Measurements from ENCODE around the gene AEBP2.
A peak's percentile ranks its signal among the peaks of the same experiment; 100 is the strongest.
"Not testable (repeated sequence)": the region's sequence is repeated elsewhere in the genome, so short reads cannot be mapped to it uniquely, and the experiment has no call there.

AEBP2 gene

GRCh38 chr12:19421503-19422282, 17.6 kb upstream of the AEBP2 start:
- DNase-seq: no peak

- no peak for DNase-seq
These were observed 15.9 kb upstream of the AEBP2 start for GRCh38 chr12:19423166-19423930.

- no peak for DNase-seq
These were observed 11.0 kb upstream of the AEBP2 start for GRCh38 chr12:19428246-19428645.

GRCh38 chr12:19429491-19429890, 9.8 kb upstream of the AEBP2 start:
- DNase-seq: not testable (repeated sequence)

DNA sequence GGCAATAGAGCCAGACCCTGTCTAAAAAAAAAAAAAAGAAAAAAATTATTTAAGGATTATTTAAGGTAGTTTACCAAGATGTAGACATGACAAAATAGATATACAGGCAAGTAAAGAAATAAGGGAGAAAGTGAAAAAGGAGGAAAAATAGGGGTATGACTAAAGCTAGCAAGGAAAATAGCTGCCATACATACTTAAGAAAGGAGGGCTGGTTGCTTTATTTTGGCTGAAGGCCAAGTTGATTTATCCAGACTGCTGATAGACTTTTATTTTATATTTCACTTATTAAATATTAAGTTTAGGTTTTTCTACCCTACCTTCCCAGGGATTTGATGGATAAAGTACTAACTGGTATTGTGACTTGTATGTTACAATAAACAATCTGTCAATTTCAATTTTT, 8.3 kb upstream of the AEBP2 start:
- DNase-seq: peak in 1 of 2 experiments; percentile 33

- DNase-seq: peak; percentile 52 to 83
These were observed 7.6 kb upstream of the AEBP2 start for GRCh38 chr12:19431407-19432308.

- peak; percentile 48 to 52 for DNase-seq
These were observed 6.8 kb upstream of the AEBP2 start for GRCh38 chr12:19432309-19433170.

DNA sequence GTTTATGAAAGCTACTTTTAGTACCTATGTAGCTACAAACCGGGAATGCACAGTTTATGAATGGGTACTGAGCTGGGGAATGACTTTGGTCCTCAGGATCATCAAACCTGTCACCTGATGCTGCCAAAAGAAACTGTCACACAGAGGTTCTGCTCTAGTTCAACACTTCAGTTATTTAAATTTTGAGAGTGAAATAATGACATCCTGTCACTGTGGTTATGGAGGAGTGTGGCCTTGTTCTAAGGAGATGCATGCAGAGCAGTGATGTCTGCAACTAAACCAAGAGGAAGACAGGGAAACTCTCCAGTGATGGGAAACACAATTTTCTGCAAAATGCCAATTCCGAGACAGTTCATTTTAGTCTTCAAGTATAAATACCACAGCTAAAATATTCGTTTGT, 4.8 kb upstream of the AEBP2 start:
- DNase-seq: no peak

DNA sequence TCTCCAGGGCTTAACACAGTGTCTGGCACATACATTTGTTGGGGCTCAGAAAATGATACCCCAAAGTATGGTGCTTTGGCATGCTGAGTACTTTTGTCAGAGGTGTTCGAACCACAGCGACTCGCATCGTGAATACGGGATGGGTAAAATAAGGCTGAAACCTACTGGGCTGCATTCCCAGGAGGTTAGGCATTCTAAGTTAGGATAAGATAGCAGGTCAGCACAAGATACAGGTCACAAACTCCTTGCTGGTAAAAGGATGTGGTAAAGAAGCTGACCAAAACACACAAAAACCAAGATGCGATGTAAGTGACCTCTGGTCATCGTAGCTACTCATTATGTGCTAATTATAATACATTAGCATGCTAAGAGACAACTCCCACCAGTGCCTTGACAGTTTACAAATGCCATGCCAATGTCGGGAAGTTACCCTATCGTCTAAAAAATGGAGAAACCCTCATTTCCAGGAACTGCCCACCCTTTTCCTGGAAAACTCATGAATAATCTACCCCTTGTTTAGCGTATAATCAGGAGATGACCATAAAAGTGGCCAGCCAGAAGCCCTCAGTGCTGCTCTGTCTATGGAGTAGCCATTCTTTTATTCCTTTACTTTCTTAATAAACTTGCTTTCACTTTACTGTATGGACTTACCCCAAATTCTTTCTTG, 3.3 kb upstream of the AEBP2 start:
- no peak for DNase-seq

- DNase-seq: no peak
These were observed 2.4 kb upstream of the AEBP2 start for GRCh38 chr12:19436931-19437330.

- no peak for DNase-seq
These were observed 1.3 kb upstream of the AEBP2 start for GRCh38 chr12:19437996-19438395.

GRCh38 chr12:19440019-19440858, 947 bp downstream of the AEBP2 start:
- DNase-seq: peak; percentile 14 to 32

- DNase-seq: no peak
These were observed 1.6 kb downstream of the AEBP2 start for GRCh38 chr12:19440916-19441315.

DNA sequence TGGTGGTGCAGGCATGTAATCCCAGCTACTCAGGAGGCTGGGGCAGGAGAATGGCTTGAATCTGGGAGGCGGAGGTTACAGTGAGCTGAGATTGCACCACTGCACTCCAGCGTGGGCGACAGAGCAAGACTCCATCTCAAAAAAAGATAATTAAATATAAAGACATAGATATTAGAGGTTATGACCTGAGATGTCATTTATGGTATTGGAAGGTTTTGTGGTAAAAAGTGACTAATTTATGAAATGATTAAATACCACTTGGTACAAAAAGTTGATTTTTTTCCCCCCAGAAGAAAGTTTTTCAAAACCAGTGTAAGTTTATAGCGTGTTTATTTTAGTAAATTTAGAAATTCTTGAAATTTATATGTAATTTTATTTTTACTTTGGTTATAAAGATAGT, 4.3 kb downstream of the AEBP2 start:
- no peak for DNase-seq

GRCh38 chr12:19444097-19444496, 4.8 kb downstream of the AEBP2 start:
- no peak for DNase-seq

GRCh38 chr12:19447386-19447785, 8.1 kb downstream of the AEBP2 start:
- DNase-seq: no peak

GRCh38 chr12:19449814-19450213, 10.5 kb downstream of the AEBP2 start:
- no peak for DNase-seq

DNA sequence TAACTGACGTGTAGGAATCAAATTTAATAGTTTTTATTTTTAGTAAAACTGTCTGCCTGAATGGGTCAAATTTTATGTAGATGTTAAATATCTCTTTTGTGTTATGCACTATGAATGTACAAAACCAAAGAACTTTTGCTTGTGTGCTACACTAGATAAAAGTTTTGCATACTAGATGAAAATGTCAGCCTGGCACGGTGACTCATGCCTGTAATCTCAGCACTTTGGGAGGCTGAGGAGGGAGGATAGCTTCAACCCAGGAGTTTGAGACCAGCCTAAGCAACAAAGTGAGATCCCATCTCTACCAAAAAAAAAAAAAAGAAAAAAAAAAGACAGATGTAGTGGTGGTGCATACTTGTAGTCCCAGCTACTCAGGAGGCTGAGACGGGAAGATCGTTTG, 11.1 kb downstream of the AEBP2 start:
- no peak for DNase-seq

- no peak for DNase-seq
These were observed 11.9 kb downstream of the AEBP2 start for GRCh38 chr12:19451196-19451595.

DNA sequence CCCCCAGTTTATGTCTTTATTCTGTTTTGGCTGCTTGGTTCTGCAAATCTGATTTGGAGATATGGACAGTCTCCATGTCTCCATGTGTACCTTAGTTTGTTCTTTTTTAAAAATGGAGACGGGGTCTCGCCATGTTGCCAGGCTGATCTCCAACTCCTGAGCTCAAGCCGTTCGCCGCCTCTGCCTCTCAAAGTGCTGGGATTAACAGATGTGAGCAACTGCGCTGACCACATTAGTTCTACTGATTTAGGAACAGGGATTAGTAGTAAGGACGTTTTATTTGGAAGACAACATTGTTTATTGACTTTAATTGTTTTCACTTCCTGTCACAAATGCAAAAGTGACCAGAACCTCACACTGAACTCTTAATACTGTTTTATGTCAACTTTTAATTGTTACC, 14.7 kb downstream of the AEBP2 start:
- no peak for DNase-seq

GRCh38 chr12:19454837-19455236, 15.5 kb downstream of the AEBP2 start:
- no peak for DNase-seq

All from NCI-H446 (cell line).